ENCODE results near the gene ESYT3.
"Not testable (repeated sequence)": the region's sequence is repeated elsewhere in the genome, so short reads cannot be mapped to it uniquely, and the experiment has no call there.

The ESYT3 gene

GRCh38 chr3:138492980-138493675 lies 58.7 kb downstream of the ESYT3 start:
- no peak overlapping the region for H3K4me3 ChIP-seq (ENCODE audit: low read depth, low read length)
- DNase-seq (ENCODE audit: low read depth), result no peak
- TF ChIP-seq CTCF (IDR thresholded peaks at IDR 0.05; ENCODE audit: low read depth, low read length, missing control alignments), result no peak

- no peak for TF ChIP-seq CTCF (IDR thresholded peaks at IDR 0.05; ENCODE audit: low read depth, low read length, missing control alignments)
- DNase-seq (ENCODE audit: low read depth), result no peak
- H3K4me3 ChIP-seq (ENCODE audit: low read depth, low read length), result no peak overlapping the region
Observed at GRCh38 chr3:138493804-138494606, 59.6 kb downstream of the ESYT3 start.

- no peak overlapping the region for H3K4me3 ChIP-seq (ENCODE audit: low read depth, low read length)
- DNase-seq (ENCODE audit: low read depth), result no peak
- TF ChIP-seq CTCF (IDR thresholded peaks at IDR 0.05; ENCODE audit: low read depth, low read length, missing control alignments), result no peak
Observed at GRCh38 chr3:138494607-138494929, 60.2 kb downstream of the ESYT3 start.

- not testable (repeated sequence) for H3K4me3 ChIP-seq (ENCODE audit: low read depth, low read length); DNase-seq (ENCODE audit: low read depth)
Observed at GRCh38 chr3:138495638-138496037, 61.2 kb downstream of the ESYT3 start.

- no peak for DNase-seq (ENCODE audit: low read depth)
- no peak overlapping the region for H3K4me3 ChIP-seq (ENCODE audit: low read depth, low read length)
- no peak for TF ChIP-seq CTCF (IDR thresholded peaks at IDR 0.05; ENCODE audit: low read depth, low read length, missing control alignments)
Observed at GRCh38 chr3:138496436-138496835, 62.0 kb downstream of the ESYT3 start.

GRCh38 chr3:138497021-138497420 lies 62.6 kb downstream of the ESYT3 start:
- no peak for DNase-seq (ENCODE audit: low read depth)
- H3K4me3 ChIP-seq (ENCODE audit: low read depth, low read length), result no peak overlapping the region
- TF ChIP-seq CTCF (IDR thresholded peaks at IDR 0.05; ENCODE audit: low read depth, low read length, missing control alignments), result no peak

- no peak for DNase-seq (ENCODE audit: low read depth)
- H3K4me3 ChIP-seq (ENCODE audit: low read depth, low read length), result no peak overlapping the region
- no peak for TF ChIP-seq CTCF (IDR thresholded peaks at IDR 0.05; ENCODE audit: low read depth, low read length, missing control alignments)
Observed at GRCh38 chr3:138497851-138498250, 63.4 kb downstream of the ESYT3 start.
